GM19467 (cell line): Measurements from ENCODE around the gene RBM22.

Experiments
- ATAC-seq: cut with Tn5 transposase; IDR thresholded peaks from one replicate; pipeline ENCODE4 v1.9.1; 2021; ENCODE audit warnings: mild to moderate bottlenecking, moderate library complexity; ENCODE audit not compliant: unreplicated experiment

Gene RBM22

DNA sequence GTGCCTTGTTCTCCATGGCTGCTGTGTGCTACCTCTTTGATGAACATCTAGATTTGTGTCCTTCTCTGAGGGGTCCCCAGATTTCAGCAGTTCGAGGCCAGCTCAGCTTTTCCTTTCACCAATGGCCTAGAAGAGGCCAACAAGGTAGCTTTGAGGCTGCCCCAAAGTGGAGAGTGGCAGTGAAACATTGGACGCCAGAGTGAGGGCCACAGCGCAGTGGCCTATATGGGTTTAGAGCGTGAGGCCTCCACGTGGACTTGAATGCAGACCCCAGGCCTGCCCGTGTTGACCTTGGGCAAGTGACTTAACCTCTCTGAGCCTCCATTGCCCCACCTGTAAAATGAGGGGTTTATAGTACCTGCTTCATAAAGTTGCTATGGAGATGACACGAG, 28.0 kb downstream of the RBM22 start:
- no peak for ATAC-seq

DNA sequence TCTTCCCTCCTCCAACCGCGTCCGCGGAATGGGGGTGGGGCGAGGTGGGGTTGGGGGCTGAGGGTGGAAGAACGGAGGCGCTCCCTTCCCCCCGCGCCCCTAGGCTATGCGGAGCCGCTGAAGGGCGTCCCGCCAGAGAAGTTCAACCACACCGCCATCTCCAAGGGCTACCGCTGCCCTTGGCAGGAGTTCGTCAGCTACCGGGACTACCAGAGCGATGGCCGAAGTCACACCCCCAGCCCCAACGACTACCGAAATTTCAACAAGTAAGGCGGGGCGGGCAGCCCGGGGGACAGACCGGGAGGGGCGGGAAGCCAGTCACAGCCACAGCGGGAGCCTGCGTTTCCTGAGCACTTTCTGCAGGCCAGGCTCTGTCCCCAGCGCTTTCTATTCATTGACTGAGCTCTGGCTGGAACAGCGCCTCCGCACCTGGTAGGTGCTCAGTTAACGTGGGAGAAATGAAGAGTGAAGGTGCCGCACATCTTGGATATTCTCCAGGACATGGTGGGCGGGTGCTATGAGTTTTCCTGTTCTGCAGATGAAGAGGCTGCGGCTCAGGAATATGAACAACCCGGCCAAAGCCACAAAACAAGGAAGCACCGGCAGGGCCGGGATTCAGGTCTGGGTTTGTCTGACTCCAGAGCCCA, 28.5 kb downstream of the RBM22 start:
- ATAC-seq, result no peak

DNA sequence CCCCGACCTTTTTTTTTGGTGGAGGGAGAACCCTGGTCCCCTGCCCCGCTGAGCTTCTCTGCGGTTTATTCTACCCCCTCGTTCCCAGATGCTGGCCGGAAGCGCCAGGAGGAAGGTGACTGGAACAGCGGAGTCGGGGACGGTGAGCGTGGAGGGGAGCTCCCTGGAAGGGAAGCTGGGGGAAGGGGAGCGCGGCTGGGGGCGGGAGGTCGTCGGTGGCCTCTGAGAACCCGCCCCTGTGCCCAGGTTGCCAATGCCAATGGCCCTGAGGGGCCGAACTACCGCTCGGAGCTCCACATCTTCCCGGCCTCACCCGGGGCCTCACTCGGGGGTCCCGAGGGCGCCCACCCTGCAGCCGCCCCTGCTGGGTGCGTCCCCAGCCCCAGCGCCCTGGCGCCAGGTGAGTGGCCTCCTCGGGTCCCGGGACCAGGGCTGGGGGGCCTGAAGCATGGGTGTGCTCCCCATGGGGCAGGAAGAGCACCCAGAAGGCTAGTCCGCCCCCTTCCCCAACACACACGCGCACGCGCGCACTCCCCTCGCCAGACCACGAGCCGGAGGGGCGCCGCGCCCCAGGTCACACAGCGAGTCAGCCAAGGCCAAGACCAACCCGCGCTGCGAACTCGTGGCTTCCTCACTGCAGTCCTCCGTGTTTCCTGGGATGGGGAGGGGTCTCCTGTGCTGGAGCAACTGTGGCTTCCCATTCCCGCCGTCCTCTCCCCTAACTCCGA, 29.2 kb downstream of the RBM22 start:
- ATAC-seq, result no peak

DNA sequence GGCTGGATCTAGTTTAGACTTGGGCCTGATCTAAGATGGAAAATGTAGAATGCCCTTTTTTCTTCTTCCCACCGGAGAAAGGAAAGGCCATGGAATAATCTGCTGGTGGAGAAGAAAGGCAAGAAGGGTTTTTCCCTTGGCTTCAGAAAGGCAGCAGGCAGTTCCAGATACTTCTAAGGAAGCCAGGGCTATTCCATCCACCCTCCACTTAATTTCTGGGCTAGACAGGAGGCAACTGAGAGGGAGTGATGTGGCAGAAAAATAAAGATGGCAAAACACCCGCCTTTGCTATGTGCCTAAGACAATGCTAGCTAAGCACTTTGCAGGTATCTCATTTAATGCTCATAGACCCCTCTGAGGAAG, 29.9 kb downstream of the RBM22 start:
- no peak for ATAC-seq

DNA sequence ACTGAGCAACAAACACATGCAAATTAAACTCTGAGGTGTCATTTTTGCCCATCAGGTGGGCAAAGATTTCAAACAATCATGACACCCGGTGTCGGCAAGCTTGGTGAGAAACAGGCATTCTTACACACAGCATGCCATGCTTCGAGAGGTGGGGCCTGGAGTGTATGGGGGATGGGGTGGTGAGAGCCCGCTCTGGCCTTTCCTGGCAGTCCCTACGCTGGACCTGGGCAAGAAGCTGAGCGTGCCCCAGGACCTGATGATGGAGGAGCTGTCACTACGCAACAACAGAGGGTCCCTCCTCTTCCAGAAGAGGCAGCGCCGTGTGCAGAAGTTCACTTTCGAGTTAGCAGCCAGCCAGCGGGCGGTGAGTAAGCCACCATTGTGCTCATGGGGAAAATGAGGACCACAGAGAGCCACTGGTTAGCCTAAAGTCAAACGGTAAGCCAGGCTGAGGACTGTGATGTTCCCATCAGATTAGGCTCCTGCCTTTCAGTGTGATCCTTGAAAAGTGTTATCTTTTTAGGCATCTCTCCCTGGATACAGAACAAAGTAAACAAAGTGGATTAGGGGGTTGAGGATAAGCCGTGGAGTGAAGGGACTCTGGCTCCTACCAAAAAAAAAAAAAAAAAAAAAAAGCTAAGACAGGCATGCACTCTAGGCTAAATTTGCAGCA, 30.5 kb downstream of the RBM22 start:
- no peak for ATAC-seq

DNA sequence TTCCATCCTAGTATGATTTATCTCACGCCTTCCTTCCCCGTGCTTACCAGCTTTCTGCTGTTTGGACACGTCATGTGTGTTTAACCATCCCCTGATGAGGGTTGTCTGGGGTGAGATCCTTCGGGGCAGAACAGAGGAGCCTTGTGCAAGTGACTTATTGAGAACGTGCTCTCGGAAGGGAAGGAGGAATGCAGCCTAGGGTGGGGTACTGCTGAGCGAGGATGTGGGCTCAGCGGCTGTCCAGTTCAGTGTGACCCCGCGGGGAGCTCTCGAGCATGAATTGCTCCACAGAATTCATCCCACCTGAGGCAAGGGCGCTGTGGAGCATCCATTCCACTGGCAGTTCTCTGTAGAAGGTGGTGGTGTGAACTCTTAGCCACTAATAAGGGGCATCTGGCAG, 35.8 kb downstream of the RBM22 start:
- no peak for ATAC-seq

DNA sequence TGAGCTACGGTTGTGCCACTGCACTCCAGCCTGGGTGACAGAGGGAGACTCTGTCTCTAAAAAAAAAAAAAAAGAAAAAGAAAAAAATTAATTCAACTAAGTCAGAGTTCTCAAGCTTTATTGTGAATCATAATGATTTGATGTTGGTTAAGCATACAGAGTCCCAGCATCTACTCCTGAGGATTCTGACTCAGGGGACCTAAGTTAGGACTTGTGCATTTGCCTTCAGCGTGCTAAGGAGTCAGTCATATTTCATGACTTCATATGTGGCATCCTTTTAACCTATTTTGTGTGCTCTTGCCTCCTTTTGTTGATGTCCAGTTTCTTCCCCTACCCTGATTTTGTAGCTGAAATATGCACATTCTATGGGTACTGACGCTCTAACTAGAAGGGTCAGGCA, 36.9 kb downstream of the RBM22 start:
- no peak for ATAC-seq

DNA sequence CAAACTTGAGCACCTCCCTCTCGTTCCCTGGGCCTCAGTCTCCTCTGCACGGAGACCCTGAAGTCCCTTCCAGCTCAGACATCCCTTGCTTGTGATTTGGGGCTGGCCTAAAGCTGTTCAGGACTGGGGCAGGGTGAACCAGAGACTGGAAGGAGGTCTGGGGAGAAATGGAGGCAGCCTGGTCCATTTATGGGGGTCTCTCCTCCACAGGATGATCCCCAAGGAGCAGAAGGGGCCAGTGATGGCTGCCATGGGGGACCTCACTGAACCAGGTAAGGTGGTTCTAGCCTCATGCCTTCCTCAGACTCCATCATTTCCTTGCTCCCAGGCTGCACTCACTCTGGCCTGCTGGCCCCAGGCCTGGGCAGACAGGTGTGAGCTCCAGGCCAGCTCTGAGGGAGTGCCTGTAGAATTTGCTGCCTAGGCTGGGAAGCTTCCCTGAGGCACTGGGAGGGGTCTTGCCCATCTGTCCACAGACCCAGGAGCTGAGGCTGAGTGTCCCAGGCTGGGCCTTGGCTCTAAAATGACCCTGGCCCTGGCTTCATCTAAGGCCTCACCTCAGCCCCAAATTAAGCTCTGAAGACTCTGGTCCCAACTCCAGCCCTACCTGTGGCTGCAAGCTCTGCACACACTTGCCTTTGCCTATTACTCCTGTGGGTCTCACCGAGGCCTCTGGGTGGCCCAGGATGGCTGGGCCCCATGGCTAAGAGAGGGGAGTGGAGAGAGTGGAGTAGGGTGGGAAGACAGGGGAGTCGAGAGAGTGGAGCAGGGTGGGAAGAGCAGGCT, 37.9 kb downstream of the RBM22 start:
- ATAC-seq, result no peak

DNA sequence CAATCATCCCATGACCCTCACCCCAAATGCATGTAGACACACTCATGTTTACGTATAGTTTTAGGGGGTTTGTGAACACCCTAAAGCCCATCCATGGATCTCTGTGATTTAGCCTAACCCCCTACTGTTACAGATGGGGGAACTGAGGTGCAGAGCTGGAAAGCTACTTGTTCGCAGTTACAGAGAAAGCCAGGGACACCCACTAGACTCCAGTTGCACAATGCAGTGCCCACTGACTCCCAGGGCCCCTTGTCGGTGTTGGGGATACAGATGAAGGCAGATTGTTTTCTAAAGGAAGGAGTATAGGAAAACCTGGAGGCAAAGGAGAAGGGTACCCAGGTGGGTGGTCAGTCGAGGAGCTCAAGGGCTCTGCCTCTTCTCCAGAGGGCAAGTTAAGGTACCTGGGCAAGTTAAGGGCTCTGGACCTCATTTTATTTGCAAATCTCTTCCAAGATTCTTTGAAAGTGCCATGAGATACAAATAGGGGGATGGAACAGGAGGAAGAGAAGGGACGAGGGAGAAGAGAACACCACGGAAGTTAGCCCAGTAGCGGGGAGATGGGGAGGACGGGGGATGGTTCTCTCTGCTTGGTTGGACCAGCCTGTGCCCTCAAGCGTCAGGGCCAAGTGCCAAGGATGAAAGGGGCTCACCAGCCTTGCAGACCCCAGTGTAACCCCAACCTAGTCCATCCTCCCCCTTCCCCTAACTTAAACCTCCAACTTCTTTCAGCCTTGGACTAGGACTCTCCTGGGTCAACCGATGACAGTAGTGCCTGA, 38.9 kb downstream of the RBM22 start:
- no peak for ATAC-seq

DNA sequence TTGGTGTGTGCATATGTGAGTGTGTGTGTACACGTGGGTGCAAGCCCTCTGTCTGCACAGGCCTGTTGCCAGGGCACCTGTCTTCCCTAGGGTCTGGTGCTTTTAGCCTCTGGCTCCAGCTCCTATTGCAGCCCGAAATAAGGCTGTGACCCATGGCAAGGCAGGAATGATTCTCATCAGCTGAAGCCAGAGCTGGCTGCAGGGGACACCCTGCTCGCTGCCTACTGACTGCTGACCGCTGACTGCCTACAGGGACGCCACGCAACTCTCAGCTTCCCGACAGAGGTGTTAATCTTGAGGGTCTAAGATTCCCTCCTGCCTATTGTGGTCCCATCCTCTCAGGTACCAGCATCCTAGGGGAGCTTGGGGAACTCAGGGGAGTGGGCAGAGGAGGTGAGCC, 39.8 kb downstream of the RBM22 start, which contains the start of gene MYOZ3:
TSS of gene MYOZ3 (plus strand) at position 166 of the 400 bp plus-strand sequence. CDS start 1,691 bp downstream, outside the sequence.
- ATAC-seq, result no peak

DNA sequence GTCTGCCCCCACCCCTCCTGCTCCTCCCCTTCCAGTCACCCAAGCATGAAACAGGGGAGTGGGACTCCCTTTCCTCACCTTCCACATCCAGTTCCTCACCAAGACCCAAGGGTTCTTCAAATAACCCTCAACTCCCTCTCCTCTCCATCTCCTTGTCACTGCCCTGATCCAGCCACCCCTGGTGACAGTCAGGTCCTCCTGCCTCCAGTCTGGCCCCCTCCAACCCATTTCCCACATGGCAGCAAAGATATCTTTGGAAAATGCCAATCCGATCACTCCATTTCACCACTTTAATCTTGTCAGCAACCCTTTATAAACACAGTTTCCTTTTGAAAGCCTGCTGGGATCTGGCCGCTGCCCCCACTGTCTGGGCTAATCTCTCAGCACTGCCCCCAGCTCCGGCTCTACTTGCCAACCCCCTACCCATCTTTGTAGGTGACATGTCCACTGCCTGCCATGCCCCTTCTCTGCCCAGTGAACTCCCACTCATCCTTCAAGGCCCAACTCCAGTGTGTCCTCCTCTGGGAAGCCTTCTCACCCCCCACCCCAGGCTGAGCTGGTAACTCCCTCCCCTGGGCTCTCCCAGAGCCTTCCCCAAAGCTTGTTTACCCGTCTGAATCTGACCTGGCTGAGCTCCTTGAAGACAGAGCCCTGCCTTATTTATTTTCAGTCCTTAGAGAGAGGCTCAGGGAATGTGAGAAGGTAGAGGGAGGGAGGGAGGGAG, 40.6 kb downstream of the RBM22 start:
- ATAC-seq, result no peak

DNA sequence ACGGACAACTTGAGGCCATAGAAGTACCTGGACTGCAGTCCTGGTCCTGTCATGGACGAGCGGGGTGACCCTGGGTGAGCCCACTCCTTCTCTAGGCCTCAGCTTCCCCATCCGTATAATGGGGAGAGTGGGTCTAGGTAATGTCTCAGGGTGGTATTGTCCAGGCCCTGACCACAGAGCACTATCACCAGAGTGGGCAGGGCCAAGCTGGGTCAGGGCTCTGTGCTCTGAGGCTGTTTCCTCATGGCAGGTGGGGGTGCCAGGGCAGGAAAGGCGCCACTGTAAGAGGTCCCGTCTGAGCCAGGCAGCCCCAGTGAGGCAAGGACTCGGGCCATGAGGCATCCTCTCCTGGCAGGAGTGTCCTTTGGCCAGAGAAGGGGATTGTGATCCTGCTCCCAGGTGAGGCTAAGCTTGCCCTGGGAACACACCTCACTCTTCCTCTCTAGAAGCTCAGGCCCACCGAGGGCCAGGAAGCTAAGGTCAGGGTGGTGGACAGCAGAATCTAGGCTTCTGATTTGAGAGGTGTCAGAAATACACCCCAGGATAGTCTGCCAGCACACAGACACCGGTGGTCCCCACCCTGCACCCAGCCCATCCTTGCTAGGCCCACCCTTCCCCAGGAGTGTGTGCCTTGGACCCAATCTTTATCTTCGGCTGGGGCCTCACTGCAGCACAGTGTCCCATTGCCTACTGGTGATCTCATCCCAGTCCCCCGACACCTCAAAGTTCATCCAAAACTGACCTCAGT, 41.3 kb downstream of the RBM22 start:
- no peak for ATAC-seq

DNA sequence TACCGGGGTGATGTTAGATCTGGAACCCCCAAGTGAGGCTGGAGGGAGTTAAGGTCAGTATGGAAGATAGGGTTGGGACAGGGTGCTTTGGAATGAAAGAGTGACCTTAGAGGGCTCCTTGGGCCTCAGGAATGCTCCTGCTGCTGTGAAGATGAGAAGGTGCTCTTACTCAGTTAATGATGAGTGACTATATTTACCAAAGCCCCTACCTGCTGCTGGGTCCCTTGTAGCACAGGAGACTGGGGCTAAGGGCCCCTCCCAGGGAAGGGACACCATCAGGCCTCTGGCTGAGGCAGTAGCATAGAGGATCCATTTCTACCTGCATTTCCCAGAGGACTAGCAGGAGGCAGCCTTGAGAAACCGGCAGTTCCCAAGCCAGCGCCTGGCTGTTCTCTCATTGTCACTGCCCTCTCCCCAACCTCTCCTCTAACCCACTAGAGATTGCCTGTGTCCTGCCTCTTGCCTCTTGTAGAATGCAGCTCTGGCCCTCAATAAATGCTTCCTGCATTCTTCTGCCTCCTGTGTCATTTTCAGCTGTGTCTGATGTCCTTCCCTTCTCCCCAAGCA, 42.1 kb downstream of the RBM22 start:
- ATAC-seq, result no peak

DNA sequence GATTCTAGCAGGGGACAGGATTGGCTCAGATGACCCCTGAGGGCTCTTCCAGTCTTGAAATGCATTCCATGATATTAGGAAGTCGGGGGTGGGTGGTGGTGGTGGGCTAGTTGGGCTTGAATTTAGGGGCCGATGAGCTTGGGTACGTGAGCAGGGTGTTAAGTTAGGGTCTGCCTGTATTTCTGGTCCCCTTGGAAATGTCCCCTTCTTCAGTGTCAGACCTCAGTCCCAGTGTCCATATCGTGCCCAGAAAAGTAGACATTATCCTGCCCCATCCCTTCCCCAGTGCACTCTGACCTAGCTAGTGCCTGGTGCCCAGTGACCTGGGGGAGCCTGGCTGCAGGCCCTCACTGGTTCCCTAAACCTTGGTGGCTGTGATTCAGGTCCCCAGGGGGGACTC, 42.7 kb downstream of the RBM22 start:
- ATAC-seq, result no peak

DNA sequence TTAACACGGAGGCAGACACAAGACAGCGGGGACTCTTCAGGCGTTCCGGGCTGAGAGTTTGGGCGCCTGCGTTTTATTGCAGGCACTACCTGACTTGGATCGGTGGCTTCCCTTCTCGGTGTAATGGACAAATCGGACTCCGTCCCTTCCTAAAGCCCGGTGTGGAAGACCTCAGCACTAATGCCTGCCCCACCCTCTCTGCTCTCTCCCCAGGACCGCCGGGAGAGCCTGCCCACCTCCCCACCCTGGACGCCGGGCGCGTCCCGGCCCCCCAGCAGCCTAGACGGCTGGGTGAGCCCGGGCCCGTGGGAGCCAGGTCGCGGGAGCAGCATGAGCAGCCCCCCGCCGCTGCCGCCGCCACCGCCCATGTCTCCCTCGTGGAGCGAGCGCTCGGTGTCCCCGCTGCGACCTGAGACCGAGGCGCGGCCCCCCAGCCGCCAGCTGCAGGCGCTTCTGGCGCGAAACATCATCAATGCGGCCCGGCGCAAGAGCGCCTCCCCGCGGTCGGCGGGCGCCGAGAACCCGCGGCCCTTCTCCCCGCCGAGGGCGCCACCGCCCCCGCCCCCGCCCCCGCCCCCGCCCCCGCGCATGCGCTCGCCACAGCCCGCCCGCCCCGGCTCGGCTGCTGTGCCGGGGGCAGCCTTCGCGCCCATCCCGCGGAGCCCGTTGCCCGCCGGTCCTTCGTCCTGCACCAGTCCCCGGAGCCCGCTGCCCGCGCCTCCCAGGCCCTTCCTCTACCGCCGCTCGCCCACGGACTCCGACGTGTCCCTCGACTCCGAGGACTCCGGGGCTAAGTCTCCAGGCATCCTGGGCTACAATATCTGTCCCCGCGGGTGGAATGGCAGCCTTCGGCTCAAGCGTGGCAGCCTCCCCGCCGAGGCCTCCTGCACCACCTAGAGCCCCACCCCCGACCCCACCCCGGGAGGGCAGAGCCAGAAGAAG, 44.4 kb downstream of the RBM22 start:
- peak; percentile 70 for ATAC-seq

DNA sequence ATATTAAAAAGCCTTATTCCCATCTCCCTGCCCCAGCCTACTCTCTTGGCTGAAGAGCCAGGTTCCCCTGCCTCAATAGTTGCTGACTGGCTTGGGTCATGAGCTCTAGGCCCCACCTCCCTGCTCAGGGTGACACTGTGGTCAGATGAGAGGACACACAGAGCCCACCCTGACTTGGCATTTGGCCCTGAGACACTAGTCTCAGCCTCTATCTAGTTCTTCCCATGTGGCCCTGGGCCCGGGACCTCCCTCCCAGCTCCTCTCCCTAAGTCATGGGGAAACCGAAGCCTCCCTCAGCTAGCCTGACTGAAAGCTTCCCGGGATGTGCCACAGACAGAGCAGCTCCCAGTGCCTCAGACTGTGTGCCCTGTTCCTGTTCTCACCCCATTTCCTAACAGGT, 45.6 kb downstream of the RBM22 start:
- no peak for ATAC-seq

DNA sequence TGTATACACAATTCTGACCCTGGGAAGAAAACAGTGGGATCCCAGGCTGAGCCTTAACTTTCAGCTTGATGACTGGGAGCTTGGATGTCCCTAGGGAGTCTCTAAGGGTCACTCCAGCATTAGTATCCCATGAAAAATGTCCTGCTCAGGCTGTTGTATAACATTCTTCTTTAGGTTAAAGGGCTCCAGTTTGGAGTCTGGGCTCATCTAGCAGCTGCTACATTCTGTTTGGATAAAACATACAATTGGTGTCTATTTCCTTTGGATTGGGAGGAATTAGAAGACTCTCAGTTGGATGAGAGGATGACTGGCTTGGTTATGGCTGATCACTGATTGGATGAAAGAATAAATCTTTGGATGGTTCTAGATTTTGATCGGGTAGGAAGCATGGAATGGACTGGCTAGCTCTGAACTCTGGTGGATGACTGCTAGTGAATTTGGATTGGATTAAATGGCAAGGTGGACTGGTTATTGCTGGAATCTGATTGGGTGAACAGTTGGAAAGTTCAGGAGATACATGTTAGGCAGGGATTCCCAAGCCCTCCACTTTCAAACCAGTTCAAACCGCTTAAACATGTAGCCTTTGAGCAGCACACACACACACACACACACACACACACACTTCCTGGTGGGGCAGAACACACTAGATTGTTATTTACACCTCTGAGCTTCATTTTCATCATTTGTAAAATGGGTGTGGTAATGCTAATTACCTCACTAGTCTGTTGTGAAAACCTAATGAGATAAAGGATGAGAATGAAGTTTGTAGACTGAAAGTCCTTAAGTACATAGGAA, 46.9 kb downstream of the RBM22 start:
- no peak for ATAC-seq
